ENCODE data around the gene ZDHHC12. TPM values are rescaled to one million over a fixed set of nuclear protein-coding genes. Genes with fewer than 3 reads are reported as not detected.
A peak's percentile ranks its signal among the peaks of the same experiment; 100 is the strongest.

ZDHHC12 gene
- total and polyA plus RNA-seq, 11 donors: 5.1 to 29.8 (median 10.9) TPM

- intact Hi-C loops (cut with DNase I): loop anchor here in 1 of 10 donors (5.0 kb wide), 1 partner anchor 69 kb away; the partner anchor contains the start of gene PKN3
- peak overlapping the region; percentile 81 to 98 (median 92) for H3K27ac ChIP-seq
- 0 to 2% (median 1%) methylated on average over 21 to 28 of the region's 28 CpGs for WGBS, 4 donors
Observed at GRCh38 chr9:128771094-128771721, 47.3 kb upstream of the ZDHHC12 start.

DNA sequence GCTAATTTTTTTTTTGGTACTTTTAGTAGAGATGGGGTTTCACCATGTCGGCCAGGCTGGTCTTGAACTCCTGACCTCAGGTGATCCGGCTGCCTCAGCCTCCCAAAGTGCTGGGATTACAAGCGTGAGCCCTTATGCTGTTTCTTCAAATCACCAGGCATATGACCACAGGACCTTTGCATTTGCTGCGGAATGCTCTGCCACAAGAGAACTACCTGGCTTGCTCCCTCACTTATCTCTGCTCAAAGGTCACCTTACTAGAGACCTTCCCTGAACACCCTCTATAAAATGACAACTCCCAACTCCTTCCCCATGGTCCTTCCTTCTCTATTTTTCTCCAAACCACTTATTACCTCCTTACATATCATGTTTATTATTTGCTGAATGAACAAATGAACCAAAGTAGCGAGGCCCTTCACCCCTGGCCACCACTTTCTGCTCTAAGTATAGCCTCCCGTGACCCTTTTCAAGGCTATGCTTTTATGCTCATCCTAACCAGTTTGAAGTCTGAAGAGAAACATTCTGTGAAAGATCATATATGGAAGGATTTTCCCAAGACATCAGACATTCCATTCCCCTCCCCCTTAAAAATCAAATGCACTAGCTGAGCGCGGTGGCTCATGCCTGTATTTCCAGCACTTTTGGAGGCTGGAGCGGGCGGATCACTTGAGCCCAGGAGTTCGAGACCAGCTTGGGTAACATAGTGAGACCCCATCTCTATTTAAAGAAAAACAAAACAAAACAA, 46.5 kb upstream of the ZDHHC12 start:
- TF ChIP-seq POLR2A (IDR thresholded peaks at IDR 0.05) (no peak), CTCF (IDR thresholded peaks at IDR 0.05) (no peak)
- peaks cover 0 to 14% (median 2%) of the 10 kb centered on the region in 9 donors for H3K36me3 ChIP-seq
- intact Hi-C loops (cut with DNase I): loop anchor here in 1 of 10 donors (5.0 kb wide), 1 partner anchor 68 kb away; the partner anchor contains the start of gene PKN3
- peak overlapping the region in 7 of 12 donors; percentile 84 to 97 (median 92) for H3K27ac ChIP-seq
- H3K4me3 ChIP-seq: peak overlapping the region in 11 of 12 donors; percentile 70 to 100 (median 87)
- peaks cover 0 to 33% (median 21%) of the 10 kb centered on the region in 12 donors for H3K4me1 ChIP-seq
- DNase-seq (no peak), ATAC-seq (no peak)
- 77 to 84% (median 81%) methylated on average over 11 of the region's 11 CpGs for WGBS, 4 donors
- H3K27me3 ChIP-seq: no peaks in the 10 kb centered on the region
- H3K9me3 ChIP-seq: no peaks in the 10 kb centered on the region

More at GRCh38 chr9:128771094-128771721, 47.3 kb upstream of the ZDHHC12 start:
- Histone ChIP-seq H3K36me3 (peaks cover 0 to 10% (median 2%) of the 10 kb centered on the region in 9 donors), H3K4me3 (peak overlapping the region; percentile 70 to 100 (median 86)), H3K9me3 (peaks cover 0 to 7% (median 0%) of the 10 kb centered on the region in 12 donors), H3K27me3 (no peaks in the 10 kb centered on the region), H3K4me1 (peaks cover 0 to 33% (median 21%) of the 10 kb centered on the region in 12 donors)
- ATAC-seq (peak; percentile 21 to 51 (median 38)), DNase-seq (no peak)
- TF ChIP-seq CTCF (IDR thresholded peaks at IDR 0.05) (no peak), POLR2A (IDR thresholded peaks at IDR 0.05) (no peak)

- Histone ChIP-seq H3K27ac (no peak overlapping the region), H3K9me3 (no peaks in the 10 kb centered on the region), H3K4me3 (no peak overlapping the region), H3K36me3 (peaks cover 0 to 18% (median 2%) of the 10 kb centered on the region in 9 donors), H3K27me3 (no peaks in the 10 kb centered on the region), H3K4me1 (peaks cover 0 to 33% (median 21%) of the 10 kb centered on the region in 12 donors)
- ATAC-seq (no peak), DNase-seq (no peak)
- WGBS, 4 donors: 66 to 77% (median 76%) methylated on average over 6 of the region's 6 CpGs
- intact Hi-C loops (cut with DNase I): no loop called here
- no peak for TF ChIP-seq POLR2A (IDR thresholded peaks at IDR 0.05)
- no peak for TF ChIP-seq CTCF (IDR thresholded peaks at IDR 0.05)
Observed at GRCh38 chr9:128768606-128769005, 44.7 kb upstream of the ZDHHC12 start.

- Histone ChIP-seq H3K4me3 (no peak overlapping the region), H3K9me3 (no peaks in the 10 kb centered on the region), H3K36me3 (peaks cover 0 to 18% (median 2%) of the 10 kb centered on the region in 9 donors), H3K27ac (no peak overlapping the region), H3K4me1 (peaks cover 0 to 29% (median 12%) of the 10 kb centered on the region in 12 donors), H3K27me3 (no peaks in the 10 kb centered on the region)
- TF ChIP-seq CTCF (IDR thresholded peaks at IDR 0.05): no peak
- TF ChIP-seq POLR2A (IDR thresholded peaks at IDR 0.05): no peak
- DNase-seq (no peak), ATAC-seq (no peak)
- intact Hi-C loops (cut with DNase I): no loop called here
- WGBS, 4 donors: 86 to 90% (median 88%) methylated on average over 3 of the region's 3 CpGs
Observed at GRCh38 chr9:128765499-128765898, 41.6 kb upstream of the ZDHHC12 start.

Data from heart left ventricle (tissue), 16 donors.